ENCODE measurements around the gene SPG11.
"Not testable (repeated sequence)": the region's sequence is repeated elsewhere in the genome, so short reads cannot be mapped to it uniquely, and the experiment has no call there.

The SPG11 gene, protein sequence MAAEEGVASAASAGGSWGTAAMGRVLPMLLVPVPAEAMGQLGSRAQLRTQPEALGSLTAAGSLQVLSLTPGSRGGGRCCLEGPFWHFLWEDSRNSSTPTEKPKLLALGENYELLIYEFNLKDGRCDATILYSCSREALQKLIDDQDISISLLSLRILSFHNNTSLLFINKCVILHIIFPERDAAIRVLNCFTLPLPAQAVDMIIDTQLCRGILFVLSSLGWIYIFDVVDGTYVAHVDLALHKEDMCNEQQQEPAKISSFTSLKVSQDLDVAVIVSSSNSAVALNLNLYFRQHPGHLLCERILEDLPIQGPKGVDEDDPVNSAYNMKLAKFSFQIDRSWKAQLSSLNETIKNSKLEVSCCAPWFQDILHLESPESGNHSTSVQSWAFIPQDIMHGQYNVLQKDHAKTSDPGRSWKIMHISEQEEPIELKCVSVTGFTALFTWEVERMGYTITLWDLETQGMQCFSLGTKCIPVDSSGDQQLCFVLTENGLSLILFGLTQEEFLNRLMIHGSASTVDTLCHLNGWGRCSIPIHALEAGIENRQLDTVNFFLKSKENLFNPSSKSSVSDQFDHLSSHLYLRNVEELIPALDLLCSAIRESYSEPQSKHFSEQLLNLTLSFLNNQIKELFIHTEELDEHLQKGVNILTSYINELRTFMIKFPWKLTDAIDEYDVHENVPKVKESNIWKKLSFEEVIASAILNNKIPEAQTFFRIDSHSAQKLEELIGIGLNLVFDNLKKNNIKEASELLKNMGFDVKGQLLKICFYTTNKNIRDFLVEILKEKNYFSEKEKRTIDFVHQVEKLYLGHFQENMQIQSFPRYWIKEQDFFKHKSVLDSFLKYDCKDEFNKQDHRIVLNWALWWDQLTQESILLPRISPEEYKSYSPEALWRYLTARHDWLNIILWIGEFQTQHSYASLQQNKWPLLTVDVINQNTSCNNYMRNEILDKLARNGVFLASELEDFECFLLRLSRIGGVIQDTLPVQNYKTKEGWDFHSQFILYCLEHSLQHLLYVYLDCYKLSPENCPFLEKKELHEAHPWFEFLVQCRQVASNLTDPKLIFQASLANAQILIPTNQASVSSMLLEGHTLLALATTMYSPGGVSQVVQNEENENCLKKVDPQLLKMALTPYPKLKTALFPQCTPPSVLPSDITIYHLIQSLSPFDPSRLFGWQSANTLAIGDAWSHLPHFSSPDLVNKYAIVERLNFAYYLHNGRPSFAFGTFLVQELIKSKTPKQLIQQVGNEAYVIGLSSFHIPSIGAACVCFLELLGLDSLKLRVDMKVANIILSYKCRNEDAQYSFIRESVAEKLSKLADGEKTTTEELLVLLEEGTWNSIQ (N-terminal part only)

DNA sequence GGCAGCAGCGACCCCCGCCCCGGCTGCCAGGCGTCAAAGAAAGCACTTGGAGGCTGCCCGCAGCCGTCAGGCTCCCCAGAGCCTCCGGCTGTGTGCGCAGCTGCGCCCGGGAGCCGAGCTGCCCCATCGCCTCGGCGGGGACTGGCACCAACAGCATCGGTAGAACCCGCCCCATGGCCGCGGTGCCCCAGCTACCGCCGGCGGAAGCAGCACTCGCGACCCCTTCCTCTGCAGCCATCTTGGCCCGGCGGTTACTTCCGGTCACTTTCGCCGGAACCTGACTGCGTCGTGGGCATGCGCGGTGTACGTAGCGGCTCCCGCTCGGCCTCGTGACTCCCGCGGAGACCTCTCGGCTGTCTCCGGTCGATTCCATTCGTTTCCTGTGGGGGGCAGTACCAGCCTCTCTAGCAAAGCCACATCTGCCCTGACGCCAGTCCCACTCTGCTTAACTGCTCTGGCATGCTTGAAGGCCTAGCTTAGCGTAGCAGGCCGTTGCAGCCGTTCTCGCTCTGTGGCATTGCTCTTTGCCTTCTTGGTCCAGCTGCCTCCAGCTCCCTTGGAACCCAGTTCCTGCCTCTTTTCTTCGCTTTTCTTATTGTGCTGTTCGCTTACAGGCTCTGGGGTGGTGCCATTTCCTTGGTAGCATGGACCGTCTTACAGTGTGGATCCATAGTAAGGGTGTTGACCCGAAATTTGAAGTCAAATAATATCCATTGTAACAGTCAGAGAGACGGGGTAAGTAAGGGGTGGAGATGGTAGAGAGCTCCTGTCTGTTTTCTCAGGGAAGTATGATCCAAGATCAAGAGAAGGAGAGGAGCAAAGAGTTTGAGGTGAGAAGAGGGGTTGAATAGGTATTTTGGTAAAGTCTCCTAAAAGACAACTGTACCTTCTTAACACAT, at the start of gene SPG11:
TSS of gene SPG11 (minus strand) at position 253 of the 899 bp plus-strand sequence. CDS start at position 238, 15 bp downstream.
- DNase-seq (ENCODE audit: low read depth, low spot score) = peak; percentile 99

DNA sequence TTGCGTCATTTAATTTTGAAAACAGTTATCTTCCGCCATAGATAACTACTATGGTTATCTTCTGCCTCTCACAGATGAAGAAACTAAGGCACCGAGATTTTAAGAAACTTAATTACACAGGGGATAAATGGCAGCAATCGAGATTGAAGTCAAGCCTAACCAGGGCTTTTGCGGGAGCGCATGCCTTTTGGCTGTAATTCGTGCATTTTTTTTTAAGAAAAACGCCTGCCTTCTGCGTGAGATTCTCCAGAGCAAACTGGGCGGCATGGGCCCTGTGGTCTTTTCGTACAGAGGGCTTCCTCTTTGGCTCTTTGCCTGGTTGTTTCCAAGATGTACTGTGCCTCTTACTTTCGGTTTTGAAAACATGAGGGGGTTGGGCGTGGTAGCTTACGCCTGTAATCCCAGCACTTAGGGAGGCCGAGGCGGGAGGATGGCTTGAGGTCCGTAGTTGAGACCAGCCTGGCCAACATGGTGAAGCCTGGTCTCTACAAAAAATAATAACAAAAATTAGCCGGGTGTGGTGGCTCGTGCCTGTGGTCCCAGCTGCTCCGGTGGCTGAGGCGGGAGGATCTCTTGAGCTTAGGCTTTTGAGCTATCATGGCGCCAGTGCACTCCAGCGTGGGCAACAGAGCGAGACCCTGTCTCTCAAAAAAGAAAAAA, 49.0 kb upstream of the SPG11 start:
- peak; percentile 42 for DNase-seq (ENCODE audit: low read depth, low spot score)

DNA sequence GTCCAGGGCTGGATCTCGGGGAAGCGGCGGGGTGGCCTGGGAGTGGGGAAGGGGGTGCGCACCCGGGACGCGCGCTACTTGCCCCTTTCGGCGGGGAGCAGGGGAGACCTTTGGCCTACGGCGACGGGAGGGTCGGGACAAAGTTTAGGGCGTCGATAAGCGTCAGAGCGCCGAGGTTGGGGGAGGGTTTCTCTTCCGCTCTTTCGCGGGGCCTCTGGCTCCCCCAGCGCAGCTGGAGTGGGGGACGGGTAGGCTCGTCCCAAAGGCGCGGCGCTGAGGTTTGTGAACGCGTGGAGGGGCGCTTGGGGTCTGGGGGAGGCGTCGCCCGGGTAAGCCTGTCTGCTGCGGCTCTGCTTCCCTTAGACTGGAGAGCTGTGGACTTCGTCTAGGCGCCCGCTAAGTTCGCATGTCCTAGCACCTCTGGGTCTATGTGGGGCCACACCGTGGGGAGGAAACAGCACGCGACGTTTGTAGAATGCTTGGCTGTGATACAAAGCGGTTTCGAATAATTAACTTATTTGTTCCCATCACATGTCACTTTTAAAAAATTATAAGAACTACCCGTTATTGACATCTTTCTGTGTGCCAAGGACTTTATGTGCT, 48.4 kb upstream of the SPG11 start:
- DNase-seq (ENCODE audit: low read depth, low spot score) = peak; percentile 35

DNA sequence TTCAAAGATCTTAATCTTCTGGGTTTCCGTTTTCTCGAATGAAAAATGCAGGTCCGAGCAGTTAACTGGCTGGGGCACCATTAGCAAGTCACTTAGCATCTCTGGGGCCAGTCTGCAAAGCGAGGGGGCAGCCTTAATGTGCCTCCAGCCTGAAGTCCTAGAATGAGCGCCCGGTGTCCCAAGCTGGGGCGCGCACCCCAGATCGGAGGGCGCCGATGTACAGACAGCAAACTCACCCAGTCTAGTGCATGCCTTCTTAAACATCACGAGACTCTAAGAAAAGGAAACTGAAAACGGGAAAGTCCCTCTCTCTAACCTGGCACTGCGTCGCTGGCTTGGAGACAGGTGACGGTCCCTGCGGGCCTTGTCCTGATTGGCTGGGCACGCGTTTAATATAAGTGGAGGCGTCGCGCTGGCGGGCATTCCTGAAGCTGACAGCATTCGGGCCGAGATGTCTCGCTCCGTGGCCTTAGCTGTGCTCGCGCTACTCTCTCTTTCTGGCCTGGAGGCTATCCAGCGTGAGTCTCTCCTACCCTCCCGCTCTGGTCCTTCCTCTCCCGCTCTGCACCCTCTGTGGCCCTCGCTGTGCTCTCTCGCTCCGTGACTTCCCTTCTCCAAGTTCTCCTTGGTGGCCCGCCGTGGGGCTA, 47.8 kb upstream of the SPG11 start, which contains the start of the genes B2M and PATL2:
TSS of gene B2M (plus strand) at position 422 of the 647 bp plus-strand sequence. CDS start at position 452, 30 bp downstream.
TSS of gene PATL2 (minus strand) at position 228 of the 647 bp plus-strand sequence. CDS start 34,833 bp downstream, outside the sequence.
- peak; percentile 97 for DNase-seq (ENCODE audit: low read depth, low spot score)

DNA sequence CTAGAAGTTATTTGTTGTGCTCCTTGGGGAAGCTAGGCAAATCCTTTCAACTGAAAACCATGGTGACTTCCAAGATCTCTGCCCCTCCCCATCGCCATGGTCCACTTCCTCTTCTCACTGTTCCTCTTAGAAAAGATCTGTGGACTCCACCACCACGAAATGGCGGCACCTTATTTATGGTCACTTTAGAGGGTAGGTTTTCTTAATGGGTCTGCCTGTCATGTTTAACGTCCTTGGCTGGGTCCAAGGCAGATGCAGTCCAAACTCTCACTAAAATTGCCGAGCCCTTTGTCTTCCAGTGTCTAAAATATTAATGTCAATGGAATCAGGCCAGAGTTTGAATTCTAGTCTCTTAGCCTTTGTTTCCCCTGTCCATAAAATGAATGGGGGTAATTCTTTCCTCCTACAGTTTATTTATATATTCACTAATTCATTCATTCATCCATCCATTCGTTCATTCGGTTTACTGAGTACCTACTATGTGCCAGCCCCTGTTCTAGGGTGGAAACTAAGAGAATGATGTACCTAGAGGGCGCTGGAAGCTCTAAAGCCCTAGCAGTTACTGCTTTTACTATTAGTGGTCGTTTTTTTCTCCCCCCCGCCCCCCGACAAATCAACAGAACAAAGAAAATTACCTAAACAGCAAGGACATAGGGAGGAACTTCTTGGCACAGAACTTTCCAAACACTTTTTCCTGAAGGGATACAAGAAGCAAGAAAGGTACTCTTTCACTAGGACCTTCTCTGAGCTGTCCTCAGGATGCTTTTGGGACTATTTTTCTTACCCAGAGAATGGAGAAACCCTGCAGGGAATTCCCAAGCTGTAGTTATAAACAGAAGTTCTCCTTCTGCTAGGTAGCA, 47.0 kb upstream of the SPG11 start:
- no peak for DNase-seq (ENCODE audit: low read depth, low spot score)

DNA sequence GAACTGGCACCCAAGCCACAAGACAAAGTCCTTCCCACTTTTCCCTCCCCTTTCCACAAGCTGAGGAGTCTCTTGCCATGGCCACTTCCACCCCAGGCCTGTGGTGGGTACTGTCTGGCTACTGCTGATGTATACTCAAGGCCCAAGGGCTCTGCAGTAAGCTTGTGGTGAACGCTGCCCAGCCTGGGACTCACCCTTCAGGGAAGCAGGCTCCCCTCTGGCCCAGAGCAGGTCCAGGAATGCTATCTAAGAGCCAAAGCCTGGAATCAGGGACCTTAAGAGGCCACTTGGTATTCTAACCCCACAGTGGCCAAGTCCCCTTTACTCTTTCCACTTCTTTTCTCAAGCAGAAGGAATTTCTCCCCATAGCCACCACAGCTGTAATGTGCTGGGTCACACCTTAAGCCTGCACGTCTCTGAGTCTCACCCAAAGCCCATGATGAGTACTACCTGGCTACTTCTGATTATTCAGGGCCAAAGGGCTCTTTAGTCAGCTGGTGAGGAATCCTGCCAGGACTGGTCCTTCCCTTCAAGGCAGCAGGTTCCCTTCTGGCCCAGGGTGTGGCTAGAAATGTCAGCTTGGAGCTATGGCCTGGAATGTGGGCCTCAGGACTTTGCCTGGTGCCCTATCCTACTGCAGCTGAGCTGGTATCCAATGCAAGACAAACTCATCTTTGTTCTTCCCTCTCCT, 43.6 kb upstream of the SPG11 start:
- no peak for DNase-seq (ENCODE audit: low read depth, low spot score)

DNA sequence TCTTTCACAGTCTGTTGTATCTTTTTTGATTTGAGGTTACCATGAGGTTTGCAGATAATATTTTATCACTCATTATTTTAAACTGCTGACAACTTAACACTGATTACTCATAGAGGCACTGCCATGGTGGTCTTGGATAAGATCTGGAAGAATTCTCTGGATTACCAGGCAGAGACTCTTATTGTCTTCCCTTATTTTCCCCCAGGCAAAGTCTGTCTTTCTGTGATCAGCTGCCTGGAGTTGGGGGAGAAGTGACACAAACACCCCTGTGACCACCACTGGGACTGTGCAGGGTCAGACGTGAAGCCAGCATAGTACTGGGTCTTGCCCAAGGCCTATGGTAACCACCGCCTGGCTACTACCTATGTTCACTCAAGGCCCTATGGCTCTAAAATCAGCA, 42.9 kb upstream of the SPG11 start:
- DNase-seq (ENCODE audit: low read depth, low spot score) = no peak

DNA sequence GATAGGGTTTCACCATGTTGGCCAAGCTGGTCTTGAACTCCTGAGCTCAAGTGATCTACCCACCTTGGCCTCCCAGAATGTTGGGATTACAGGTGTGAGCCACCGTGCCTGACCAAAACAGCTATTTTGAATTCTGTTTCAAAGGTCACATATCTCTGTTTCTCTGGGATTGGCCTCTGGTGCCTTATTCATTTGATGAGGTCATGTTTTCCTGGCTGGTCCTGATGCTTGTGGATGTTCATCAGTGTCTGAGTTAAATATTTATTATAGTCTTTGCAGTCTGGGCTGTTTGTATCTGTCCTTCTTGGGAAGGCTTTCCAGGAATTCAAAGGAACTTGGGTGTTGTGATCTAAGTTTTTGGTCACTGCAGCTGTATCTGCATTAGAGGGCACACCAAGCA, 42.5 kb upstream of the SPG11 start:
- no peak for DNase-seq (ENCODE audit: low read depth, low spot score)

DNA sequence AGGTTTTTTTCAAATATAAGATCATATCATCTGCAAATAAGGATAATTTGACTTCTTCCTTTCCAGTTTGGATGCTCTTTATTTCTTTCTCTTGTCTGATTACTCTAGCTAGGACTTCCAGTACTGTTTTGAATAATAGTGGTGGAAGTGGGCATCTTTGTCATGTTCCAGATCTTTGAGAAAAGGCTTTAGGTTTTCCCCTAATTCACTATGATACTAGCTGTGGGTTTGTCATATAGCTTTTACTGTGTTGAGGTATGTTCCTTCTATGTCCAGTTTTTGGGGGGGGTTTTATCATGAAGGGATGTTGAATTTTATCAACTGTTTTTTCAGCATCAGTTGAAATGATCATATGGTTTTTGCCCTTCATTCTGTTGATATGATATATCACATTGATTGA, 37.2 kb upstream of the SPG11 start:
- DNase-seq (ENCODE audit: low read depth, low spot score) = not testable (repeated sequence)

DNA sequence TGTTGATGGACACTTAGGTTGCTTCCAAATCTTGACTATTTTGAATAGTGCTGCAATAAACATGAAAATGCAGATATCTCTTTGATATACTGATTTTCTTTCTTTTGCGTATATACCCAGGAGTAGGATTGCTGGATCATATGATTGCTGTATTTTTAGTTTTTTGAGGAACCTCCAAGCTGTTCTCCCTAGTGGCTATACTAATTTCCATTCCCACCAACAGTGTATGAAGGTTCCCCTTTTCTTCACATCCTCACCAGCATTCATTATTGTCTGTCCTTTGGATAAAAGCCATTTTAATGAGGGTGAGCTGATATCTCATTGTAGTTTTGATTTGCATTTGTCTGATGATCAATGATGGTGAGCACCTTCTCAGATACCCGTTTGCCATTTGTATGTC, 35.2 kb upstream of the SPG11 start:
- no peak for DNase-seq (ENCODE audit: low read depth, low spot score)

DNA sequence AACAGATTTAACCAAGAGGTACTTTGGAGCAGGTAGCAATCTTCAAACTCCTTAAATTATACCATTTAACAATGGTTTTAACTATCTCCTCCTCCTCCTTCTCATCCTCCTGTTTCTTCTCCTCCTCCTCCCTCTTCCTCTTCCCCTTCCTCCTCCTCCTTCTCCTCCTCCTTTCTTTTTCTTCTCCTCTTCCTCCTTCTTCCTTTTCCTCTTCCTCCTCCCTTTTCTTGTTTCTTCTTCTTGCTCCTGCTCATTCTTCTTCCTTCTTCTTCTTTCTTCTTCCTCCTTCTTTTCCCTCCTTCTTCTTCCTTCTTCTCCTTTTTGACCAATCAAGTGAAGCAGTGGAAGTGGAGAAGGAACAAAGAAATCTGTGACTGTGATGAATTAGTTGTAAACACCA, 33.6 kb upstream of the SPG11 start:
- no peak for DNase-seq (ENCODE audit: low read depth, low spot score)

DNA sequence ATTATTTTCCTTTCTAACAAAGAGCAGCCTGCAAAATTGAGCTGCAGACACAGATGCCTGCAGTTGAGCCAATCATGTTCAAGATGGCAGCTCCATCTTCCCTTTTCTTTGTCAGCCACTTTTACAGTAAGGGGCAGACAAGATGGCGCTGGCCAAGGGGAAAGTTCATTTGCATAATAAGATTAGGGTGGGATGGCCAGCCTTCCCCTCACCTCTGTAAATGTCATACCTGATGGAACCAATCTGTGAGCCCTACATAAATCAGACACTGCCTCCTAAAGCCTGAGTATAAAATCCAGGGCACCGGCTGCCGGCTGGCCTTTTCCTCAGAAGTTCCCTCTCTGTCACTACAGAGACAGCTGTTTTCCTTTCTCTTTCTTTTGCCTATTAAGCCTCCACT, 31.8 kb upstream of the SPG11 start:
- DNase-seq (ENCODE audit: low read depth, low spot score) = no peak

DNA sequence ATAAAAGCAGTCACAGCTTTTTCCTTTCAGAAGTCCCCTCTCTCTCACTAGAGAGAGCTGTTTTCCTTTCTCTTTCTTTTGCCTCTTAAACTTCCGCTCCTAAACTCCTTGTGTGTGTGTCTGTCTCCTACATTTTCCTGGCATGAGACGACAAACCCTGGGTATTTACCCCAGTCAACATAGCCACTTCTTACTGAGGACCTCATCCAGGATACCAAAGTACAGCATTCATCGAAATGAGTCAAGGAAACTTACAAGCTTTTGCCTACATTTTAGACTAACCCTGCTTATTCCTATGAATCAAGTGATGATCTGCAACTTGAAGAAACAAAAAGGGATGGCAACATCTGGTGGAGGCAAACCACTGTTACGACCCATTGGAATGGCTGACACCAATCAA, 31.0 kb upstream of the SPG11 start:
- DNase-seq (ENCODE audit: low read depth, low spot score) = no peak

DNA sequence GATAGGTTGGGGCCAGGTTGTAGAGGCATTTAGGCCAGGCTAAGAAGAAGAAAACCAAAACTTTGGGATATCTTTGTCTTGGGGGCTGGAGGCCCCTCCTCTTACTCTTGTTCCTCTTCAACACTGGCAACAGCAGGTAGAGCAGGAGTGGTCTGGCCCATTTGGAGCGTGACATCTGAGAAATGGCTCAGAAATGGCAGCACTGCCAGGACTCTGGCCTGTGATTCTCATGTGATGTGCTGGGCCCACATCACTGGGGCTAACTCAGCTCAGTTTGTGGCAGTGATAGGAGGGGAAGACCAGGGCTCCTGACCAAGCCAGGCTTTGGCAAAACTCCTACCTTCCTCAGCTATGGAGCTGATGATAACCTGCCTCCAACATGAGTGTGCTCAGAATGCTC, 29.2 kb upstream of the SPG11 start:
- DNase-seq (ENCODE audit: low read depth, low spot score) = no peak

DNA sequence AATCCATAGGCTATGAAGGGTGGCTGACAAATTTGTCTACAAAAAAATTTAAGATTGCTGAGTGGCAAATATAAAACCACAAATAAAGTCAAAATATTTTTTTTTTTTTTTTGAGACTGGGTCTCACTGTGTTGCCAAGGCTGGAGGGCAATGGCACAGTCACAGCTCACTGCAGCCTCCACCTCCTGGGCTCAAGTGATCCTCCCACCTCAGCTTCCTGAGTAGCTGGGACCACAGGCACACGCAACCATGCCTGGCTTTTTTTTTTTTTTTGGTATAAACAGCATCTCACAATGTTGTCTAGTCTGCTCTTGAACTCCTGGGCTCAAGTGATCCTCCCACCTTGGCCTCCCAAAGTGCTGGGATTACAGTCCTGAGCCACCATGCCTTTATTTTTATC, 26.8 kb upstream of the SPG11 start:
- DNase-seq (ENCODE audit: low read depth, low spot score) = not testable (repeated sequence)

DNA sequence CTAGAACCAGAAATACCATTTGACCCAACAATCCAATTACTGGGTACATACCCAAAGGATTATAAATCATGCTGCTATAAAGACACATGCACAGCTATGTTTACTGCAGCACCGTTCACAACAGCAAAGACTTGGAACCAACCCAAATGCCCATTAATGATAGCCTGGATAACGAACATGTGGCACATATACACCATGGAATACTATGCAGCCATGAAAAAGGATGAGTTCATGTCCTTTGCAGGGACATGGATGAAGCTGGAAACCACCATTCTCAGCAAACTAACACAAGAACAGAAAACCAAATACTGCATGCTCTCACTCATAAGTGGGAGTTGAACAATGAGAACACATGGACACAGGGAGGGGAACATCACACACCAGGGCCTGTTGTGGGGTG, 25.9 kb upstream of the SPG11 start:
- not testable (repeated sequence) for DNase-seq (ENCODE audit: low read depth, low spot score)

Data from ELF-1 (cell line).